Measurements from ENCODE around the gene HARBI1.

Gene HARBI1

DNA sequence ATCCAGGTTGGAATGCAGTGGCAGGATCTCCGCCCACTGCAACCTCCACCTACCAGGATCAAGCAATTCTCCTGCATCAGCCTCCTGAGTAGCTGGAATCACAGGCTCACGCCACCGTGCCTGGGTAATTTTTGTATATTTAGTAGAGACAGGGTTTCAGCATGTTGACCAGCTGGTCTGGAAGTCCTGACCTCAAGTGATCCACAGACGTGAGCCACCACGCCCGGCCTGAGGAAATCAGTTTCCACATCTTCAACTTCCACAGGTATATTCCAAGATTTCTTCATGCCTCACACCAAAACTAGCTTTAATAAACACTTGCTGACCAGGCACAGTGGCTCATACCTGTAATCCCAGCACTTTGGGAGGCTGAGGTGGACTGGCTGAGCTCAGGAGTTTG is 7.6 kb downstream of the HARBI1 start:
- Histone ChIP-seq H3K4me1 (ENCODE audit: control insufficient read depth in 1 of 2, insufficient read depth in 2 of 2, low read length in 2 of 2) (peaks cover 0 to 3% of the 10 kb centered on the region in 2 donors), H3K27me3 (ENCODE audit: low read depth, low read length) (no peaks in the 10 kb centered on the region), H3K27ac (ENCODE audit: low read length) (no peak overlapping the region), H3K36me3 (ENCODE audit: control insufficient read depth in 1 of 2, insufficient read depth in 2 of 2, low read length in 2 of 2) (peaks cover 0 to 3% of the 10 kb centered on the region in 2 donors), H3K4me3 (ENCODE audit: low read depth in 1 of 2, low read length in 2 of 2) (no peak overlapping the region), H3K9me3 (ENCODE audit: control insufficient read depth in 1 of 2, low read length in 2 of 2) (no peaks in the 10 kb centered on the region)

DNA sequence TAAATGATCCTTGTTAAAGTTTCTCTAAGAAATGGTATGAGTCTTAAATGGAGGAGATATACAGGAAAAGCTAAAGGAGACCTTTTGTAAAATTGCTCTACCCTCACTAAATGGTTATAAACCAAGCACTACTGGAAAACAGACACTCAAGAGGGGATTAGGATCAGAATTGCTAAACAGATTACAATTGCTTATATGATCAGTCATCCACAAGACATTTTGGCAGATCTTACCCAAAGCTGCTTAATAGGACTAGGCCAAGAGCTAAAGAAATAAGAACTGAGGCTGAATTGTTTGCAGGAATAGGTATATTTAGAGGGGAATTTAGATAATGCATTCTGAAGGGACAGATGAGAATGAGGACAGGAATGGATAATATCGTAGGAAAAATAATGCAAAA is 9.5 kb downstream of the HARBI1 start:
- Histone ChIP-seq H3K27me3 (ENCODE audit: low read depth, low read length) (no peaks in the 10 kb centered on the region), H3K4me1 (ENCODE audit: control insufficient read depth in 1 of 2, insufficient read depth in 2 of 2, low read length in 2 of 2) (no peaks in the 10 kb centered on the region), H3K4me3 (ENCODE audit: low read depth in 1 of 2, low read length in 2 of 2) (no peak overlapping the region), H3K36me3 (ENCODE audit: control insufficient read depth in 1 of 2, insufficient read depth in 2 of 2, low read length in 2 of 2) (peaks cover 0 to 13% of the 10 kb centered on the region in 2 donors), H3K9me3 (ENCODE audit: control insufficient read depth in 1 of 2, low read length in 2 of 2) (no peaks in the 10 kb centered on the region), H3K27ac (ENCODE audit: low read length) (no peak overlapping the region)

DNA sequence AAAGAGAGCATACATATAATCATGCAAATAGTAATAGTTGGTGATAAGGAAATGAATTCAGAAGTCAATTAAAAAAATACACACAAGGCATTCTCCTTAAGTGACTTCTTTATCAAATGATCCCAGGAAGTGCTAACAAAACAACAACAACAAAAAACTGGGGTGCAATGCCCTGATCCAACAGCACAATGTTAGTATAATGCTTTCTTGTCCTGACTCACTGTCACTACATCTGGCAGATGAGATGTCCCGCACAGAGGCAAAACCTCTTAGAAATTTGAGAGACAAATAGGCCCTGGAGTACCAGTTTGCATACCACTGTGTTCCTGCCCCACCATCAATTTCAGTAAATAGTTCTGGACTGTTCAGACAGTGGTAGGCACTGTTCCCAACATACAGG is 12.2 kb downstream of the HARBI1 start:
- Histone ChIP-seq H3K36me3 (ENCODE audit: control insufficient read depth in 1 of 2, insufficient read depth in 2 of 2, low read length in 2 of 2) (peaks cover 0 to 10% of the 10 kb centered on the region in 2 donors), H3K4me3 (ENCODE audit: low read depth in 1 of 2, low read length in 2 of 2) (no peak overlapping the region), H3K4me1 (ENCODE audit: control insufficient read depth in 1 of 2, insufficient read depth in 2 of 2, low read length in 2 of 2) (no peaks in the 10 kb centered on the region), H3K9me3 (ENCODE audit: control insufficient read depth in 1 of 2, low read length in 2 of 2) (no peaks in the 10 kb centered on the region), H3K27me3 (ENCODE audit: low read depth, low read length) (no peaks in the 10 kb centered on the region), H3K27ac (ENCODE audit: low read length) (no peak overlapping the region)

DNA sequence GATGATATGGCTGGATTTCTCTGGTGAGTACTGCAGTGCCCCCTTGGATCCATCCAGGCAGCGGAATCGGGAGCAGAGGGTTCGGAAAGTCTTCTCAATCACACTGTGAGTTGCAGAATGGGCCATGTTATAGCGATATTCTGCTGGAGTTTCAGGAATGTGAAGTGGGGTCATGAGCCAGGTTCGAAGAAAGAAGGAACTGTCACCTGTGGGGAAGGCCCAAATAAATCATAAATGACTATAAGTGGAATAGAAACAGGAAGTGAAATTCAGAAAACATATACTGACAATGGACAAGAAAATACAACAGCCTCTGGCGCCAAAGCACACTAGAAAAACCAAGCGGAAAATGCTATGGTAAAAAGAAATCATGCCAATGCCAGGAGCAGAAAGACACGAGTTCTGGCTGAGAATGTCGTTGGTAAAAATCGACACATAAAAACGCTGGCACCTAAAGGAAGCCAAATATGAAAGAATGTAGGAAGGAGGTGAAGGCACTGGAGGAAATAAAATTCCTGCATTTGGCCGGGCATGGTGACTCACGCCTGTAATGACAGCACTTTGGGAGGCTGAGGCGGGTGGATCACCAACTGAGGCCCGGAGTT is 13.2 kb downstream of the HARBI1 start:
- no peaks in the 10 kb centered on the region for H3K9me3 ChIP-seq (ENCODE audit: control insufficient read depth in 1 of 2, low read length in 2 of 2)
- H3K27me3 ChIP-seq (ENCODE audit: low read depth, low read length) = no peaks in the 10 kb centered on the region
- H3K36me3 ChIP-seq (ENCODE audit: control insufficient read depth in 1 of 2, insufficient read depth in 2 of 2, low read length in 2 of 2) = peaks cover 0 to 10% of the 10 kb centered on the region in 2 donors
- H3K27ac ChIP-seq (ENCODE audit: low read length) = no peak overlapping the region
- H3K4me1 ChIP-seq (ENCODE audit: control insufficient read depth in 1 of 2, insufficient read depth in 2 of 2, low read length in 2 of 2) = no peaks in the 10 kb centered on the region
- no peak overlapping the region for H3K4me3 ChIP-seq (ENCODE audit: low read depth in 1 of 2, low read length in 2 of 2)

DNA sequence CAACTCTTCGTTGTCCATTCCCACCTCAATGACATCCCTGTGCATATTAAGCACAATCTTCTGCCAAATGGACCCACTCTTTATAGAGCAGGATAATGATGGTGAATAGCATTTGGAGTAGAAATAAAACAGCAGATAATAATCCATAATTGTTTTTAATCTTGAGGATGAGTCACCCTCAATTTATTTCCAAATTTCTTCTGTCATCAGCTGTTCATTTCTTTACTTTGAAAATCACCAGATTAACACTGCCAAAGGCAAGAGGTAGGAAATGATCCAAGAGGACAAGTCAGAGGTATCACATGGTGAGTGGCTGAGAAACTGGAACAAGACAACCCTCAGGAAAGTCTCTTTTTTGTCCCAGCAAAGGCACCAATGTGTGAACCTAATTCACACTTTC is 15.9 kb downstream of the HARBI1 start:
- Histone ChIP-seq H3K27me3 (ENCODE audit: low read depth, low read length) (no peaks in the 10 kb centered on the region), H3K27ac (ENCODE audit: low read length) (no peak overlapping the region)

DNA sequence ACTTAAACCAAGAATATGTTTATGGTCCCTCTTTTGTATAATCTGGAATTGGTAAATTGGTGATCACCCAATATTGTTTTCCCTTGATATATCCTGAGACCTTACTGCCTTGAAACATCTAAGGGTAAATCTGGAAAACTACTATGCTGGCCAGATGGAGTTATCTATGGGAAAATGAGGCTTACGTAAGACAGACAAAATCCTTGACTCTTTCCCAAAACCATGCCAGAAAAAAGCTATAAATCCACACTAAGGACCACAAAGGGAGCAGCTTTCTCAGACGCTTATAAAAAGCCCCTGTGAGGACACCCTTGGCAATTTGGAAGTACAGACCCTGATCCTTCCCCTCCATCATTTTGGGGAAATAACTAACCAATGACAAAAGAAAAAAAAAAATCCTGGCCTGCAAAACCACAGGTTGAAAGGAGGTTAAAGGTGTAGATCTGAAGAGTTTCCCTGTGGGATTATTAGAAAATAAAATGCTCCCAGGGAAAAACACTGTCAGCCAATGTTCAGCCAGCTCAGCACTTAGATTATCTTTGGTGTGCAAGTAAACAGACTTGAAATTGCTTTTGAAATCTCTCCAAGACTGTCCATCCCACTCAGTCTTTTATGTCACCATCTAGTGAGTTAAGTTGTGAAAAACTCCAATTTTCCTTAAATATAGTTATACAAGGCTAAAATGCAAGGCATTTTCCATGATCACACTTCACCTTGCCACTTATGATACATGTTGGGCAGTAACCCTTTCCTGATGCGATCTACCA is 16.6 kb downstream of the HARBI1 start:
- Histone ChIP-seq H3K27ac (ENCODE audit: low read length) (peak overlapping the region; percentile 39), H3K27me3 (ENCODE audit: low read depth, low read length) (no peaks in the 10 kb centered on the region), H3K36me3 (ENCODE audit: control insufficient read depth in 1 of 2, insufficient read depth in 2 of 2, low read length in 2 of 2) (peaks cover 0 to 10% of the 10 kb centered on the region in 2 donors), H3K4me1 (ENCODE audit: control insufficient read depth in 1 of 2, insufficient read depth in 2 of 2, low read length in 2 of 2) (no peaks in the 10 kb centered on the region), H3K4me3 (ENCODE audit: low read depth in 1 of 2, low read length in 2 of 2) (no peak overlapping the region), H3K9me3 (ENCODE audit: control insufficient read depth in 1 of 2, low read length in 2 of 2) (no peaks in the 10 kb centered on the region)

More for the DNA sequence above, 15.9 kb downstream of the HARBI1 start:
- Histone ChIP-seq H3K9me3 (ENCODE audit: control insufficient read depth in 1 of 2, low read length in 2 of 2) (no peaks in the 10 kb centered on the region), H3K4me3 (ENCODE audit: low read depth in 1 of 2, low read length in 2 of 2) (no peak overlapping the region), H3K4me1 (ENCODE audit: control insufficient read depth in 1 of 2, insufficient read depth in 2 of 2, low read length in 2 of 2) (no peaks in the 10 kb centered on the region), H3K36me3 (ENCODE audit: control insufficient read depth in 1 of 2, insufficient read depth in 2 of 2, low read length in 2 of 2) (peaks cover 0 to 10% of the 10 kb centered on the region in 2 donors)

DNA sequence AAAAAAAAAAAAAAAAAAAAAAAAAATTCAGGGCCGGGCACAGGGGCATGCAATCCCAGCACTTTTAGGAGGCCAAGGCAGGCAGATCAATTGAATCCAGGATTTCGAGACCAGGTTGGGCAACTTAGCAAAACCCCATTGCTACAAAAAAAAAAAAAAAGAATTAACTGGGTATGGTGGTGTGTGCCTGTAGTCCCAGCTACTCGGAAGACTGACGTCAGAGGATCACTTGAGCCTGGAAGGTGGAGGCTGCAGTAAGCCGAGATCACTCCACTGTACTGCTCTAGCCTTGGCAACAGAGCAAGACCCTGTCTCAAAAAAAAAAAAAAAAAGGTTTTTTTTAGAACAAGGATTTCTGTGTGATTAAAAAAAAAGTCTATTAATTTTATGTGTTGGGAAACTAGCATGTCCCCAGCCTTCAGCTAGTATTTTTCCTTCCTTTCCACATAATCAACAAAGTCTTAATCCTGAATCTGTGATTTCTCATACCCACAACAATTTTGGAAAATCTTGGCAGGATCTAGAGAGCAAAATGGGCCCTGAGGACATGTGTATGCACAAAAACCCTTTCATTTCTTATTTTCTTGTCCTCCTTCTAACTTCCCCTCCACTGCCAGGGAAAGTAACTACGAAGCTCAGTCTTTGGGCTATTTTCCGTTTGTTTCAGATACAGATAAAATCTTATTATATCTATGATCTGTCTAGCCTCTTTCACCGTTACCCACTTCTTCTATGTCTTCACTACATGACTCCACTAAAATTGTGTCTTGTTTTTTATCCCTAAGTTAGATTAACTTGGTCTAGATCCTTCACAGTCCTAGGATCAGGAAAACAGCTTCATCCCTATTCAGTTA is 17.5 kb downstream of the HARBI1 start:
- no peaks in the 10 kb centered on the region for H3K4me1 ChIP-seq (ENCODE audit: control insufficient read depth in 1 of 2, insufficient read depth in 2 of 2, low read length in 2 of 2)
- no peaks in the 10 kb centered on the region for H3K27me3 ChIP-seq (ENCODE audit: low read depth, low read length)
- H3K4me3 ChIP-seq (ENCODE audit: low read depth in 1 of 2, low read length in 2 of 2) = no peak overlapping the region
- no peaks in the 10 kb centered on the region for H3K9me3 ChIP-seq (ENCODE audit: control insufficient read depth in 1 of 2, low read length in 2 of 2)
- H3K36me3 ChIP-seq (ENCODE audit: control insufficient read depth in 1 of 2, insufficient read depth in 2 of 2, low read length in 2 of 2) = peaks cover 0 to 10% of the 10 kb centered on the region in 2 donors
- peak overlapping the region; percentile 39 for H3K27ac ChIP-seq (ENCODE audit: low read length)

DNA sequence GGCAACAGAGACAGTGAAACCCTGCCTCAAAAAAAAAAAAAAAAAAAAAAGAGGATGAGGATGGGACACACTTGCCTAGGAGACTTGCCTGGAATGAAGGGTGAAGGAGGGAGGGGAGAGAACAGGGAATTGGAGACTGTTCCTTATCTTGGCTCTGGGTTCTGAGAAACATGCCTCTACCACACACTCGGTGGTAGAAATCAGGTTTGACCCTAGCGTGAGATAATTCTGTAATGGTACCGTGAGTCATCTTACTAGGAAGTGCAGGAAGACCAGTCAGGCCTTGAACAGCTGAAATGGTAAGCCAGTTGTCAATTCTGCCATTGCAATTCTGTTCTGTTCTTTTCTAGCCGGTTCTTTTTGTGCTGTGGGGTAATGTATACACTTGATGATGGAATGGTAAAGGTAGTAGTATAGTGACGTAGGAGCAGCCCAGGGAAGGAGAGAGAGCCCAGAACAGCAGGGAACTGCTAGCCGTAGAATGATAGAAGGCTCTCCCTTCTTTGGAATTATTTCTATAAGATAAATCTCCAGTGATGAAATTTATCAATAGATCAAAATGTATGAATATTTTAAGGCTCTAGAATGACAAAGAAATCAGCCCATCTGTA is 19.3 kb downstream of the HARBI1 start:
- Histone ChIP-seq H3K9me3 (ENCODE audit: control insufficient read depth in 1 of 2, low read length in 2 of 2) (no peaks in the 10 kb centered on the region), H3K27ac (ENCODE audit: low read length) (no peak overlapping the region), H3K27me3 (ENCODE audit: low read depth, low read length) (no peaks in the 10 kb centered on the region), H3K4me1 (ENCODE audit: control insufficient read depth in 1 of 2, insufficient read depth in 2 of 2, low read length in 2 of 2) (peaks cover 0 to 5% of the 10 kb centered on the region in 2 donors), H3K36me3 (ENCODE audit: control insufficient read depth in 1 of 2, insufficient read depth in 2 of 2, low read length in 2 of 2) (no peaks in the 10 kb centered on the region), H3K4me3 (ENCODE audit: low read depth in 1 of 2, low read length in 2 of 2) (no peak overlapping the region)

DNA sequence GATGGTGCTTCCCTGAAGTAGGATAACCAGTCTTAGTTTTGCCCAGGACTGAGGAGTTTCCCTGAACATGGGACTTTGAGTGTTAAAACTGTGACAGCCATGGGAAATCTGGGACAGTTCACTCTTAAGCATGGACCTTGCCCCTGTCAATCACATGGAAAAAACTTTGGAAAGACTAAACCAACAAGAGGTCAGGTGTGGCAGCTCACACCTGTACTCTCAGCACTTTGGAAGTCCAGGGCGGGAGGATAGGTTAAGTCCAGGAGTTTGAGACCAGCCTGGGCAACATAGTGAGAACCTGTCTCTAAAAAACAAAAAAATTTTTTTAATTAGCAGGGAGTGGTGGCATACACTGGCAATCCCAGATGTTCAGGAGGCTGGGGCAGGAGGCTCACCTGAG is 19.9 kb downstream of the HARBI1 start:
- Histone ChIP-seq H3K36me3 (ENCODE audit: control insufficient read depth in 1 of 2, insufficient read depth in 2 of 2, low read length in 2 of 2) (no peaks in the 10 kb centered on the region), H3K27ac (ENCODE audit: low read length) (no peak overlapping the region), H3K27me3 (ENCODE audit: low read depth, low read length) (no peaks in the 10 kb centered on the region), H3K4me1 (ENCODE audit: control insufficient read depth in 1 of 2, insufficient read depth in 2 of 2, low read length in 2 of 2) (peaks cover 0 to 10% of the 10 kb centered on the region in 2 donors), H3K9me3 (ENCODE audit: control insufficient read depth in 1 of 2, low read length in 2 of 2) (no peaks in the 10 kb centered on the region), H3K4me3 (ENCODE audit: low read depth in 1 of 2, low read length in 2 of 2) (no peak overlapping the region)

DNA sequence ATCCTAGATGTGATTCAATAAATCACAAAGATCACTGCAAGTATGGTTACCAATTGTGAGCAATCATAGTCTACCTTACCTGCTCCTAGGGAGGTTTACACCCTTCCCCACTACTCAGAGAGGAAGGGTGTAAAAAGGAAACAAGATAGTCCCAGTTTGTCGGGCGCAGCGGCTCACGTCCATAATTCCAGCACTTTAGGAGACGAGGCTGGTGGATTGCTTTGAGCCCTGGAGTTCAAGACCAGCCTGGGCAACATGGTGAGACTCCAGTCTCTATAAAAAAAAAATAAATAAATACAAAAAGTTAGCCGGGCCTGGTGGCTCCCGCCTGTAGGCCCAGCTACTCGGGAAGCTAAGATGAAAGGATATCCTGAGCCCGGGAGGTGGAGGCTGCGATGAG is 22.2 kb downstream of the HARBI1 start:
- Histone ChIP-seq H3K4me1 (ENCODE audit: control insufficient read depth in 1 of 2, insufficient read depth in 2 of 2, low read length in 2 of 2) (peaks cover 0 to 25% of the 10 kb centered on the region in 2 donors), H3K27ac (ENCODE audit: low read length) (no peak overlapping the region), H3K9me3 (ENCODE audit: control insufficient read depth in 1 of 2, low read length in 2 of 2) (no peaks in the 10 kb centered on the region), H3K4me3 (ENCODE audit: low read depth in 1 of 2, low read length in 2 of 2) (peak overlapping the region; percentile 89 to 96), H3K36me3 (ENCODE audit: control insufficient read depth in 1 of 2, insufficient read depth in 2 of 2, low read length in 2 of 2) (no peaks in the 10 kb centered on the region), H3K27me3 (ENCODE audit: low read depth, low read length) (no peaks in the 10 kb centered on the region)

DNA sequence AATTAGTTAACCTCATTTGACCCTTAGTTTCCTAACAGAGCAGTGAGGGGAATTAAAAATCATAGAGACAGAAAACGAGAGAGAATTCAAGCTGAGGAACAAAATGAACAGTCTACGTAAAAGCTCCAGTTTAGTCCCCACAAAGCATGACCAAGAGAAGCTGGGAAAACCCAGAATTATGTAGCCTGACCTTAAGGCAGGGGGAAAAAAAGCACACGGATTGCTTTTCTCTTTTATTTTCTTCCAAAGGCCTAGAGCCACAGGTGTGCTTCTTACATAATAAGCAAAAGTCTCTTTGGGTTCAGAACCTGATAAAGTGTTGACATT is 22.7 kb downstream of the HARBI1 start:
- peak overlapping the region; percentile 89 to 96 for H3K4me3 ChIP-seq (ENCODE audit: low read depth in 1 of 2, low read length in 2 of 2)
- no peaks in the 10 kb centered on the region for H3K27me3 ChIP-seq (ENCODE audit: low read depth, low read length)
- H3K9me3 ChIP-seq (ENCODE audit: control insufficient read depth in 1 of 2, low read length in 2 of 2) = no peaks in the 10 kb centered on the region
- H3K27ac ChIP-seq (ENCODE audit: low read length) = peak overlapping the region; percentile 62
- no peaks in the 10 kb centered on the region for H3K36me3 ChIP-seq (ENCODE audit: control insufficient read depth in 1 of 2, insufficient read depth in 2 of 2, low read length in 2 of 2)
- peaks cover 0 to 25% of the 10 kb centered on the region in 2 donors for H3K4me1 ChIP-seq (ENCODE audit: control insufficient read depth in 1 of 2, insufficient read depth in 2 of 2, low read length in 2 of 2)
